ENCODE measurements around the gene USP34. TPM values are rescaled to one million over a fixed set of nuclear protein-coding genes. Genes with fewer than 3 reads are reported as not detected.

USP34 gene
- total RNA-seq, 4 donors from 2014 or later = 124 to 147 (median 135) TPM

GRCh38 chr2:61266632-61267505 is 204.0 kb downstream of the USP34 start:
- DNase-seq (ENCODE audit: low spot score) = no peak
- no peak for ATAC-seq (ENCODE audit: low FRiP score)
- TF ChIP-seq, protein P1, sequence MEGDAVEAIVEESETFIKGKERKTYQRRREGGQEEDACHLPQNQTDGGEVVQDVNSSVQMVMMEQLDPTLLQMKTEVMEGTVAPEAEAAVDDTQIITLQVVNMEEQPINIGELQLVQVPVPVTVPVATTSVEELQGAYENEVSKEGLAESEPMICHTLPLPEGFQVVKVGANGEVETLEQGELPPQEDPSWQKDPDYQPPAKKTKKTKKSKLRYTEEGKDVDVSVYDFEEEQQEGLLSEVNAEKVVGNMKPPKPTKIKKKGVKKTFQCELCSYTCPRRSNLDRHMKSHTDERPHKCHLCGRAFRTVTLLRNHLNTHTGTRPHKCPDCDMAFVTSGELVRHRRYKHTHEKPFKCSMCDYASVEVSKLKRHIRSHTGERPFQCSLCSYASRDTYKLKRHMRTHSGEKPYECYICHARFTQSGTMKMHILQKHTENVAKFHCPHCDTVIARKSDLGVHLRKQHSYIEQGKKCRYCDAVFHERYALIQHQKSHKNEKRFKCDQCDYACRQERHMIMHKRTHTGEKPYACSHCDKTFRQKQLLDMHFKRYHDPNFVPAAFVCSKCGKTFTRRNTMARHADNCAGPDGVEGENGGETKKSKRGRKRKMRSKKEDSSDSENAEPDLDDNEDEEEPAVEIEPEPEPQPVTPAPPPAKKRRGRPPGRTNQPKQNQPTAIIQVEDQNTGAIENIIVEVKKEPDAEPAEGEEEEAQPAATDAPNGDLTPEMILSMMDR (IDR thresholded peaks at IDR 0.05) = no peak

DNA sequence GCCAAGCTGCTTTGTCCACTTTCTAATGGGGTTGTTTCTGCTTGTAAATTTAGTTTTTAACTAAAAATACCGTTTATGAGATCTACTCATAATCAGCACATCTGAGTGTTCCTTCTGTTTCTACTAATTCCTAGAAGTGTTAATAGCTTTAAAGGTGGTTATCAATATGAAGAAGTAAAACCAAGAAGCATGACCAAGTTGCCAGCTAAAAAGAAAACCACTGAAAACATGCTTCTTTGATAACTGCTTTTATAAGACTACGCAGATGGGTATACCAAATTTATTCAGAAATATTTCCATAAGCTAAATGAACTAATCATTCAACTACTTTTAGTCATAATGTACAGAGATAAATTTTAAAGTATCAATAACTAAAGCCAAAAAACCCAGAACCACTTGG is 207.1 kb downstream of the USP34 start:
- TF ChIP-seq, protein P1 (IDR thresholded peaks at IDR 0.05) = no peak
- DNase-seq (ENCODE audit: low spot score) (no peak), ATAC-seq (ENCODE audit: low FRiP score) (no peak)

DNA sequence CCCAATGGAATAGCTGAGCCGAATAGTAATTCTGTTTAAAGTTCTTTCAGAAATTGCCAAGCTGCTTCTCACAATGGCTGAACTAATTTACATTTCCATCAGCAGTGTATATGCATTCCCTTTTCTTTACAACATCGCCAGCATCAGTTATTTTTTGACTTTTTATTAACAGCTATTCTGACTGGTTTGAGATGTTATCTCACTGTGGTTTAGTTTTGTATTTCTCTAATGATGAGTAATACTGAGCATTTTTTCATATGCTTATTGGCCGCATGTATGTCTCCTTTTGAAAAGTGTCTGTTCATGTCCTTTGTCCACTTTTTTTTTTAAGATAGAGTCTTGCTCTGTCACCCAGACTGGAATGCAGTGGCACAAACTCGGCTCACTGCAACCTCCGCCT is 208.2 kb downstream of the USP34 start:
- TF ChIP-seq, protein P1 (IDR thresholded peaks at IDR 0.05) = no peak
- DNase-seq (ENCODE audit: low spot score) (no peak), ATAC-seq (ENCODE audit: low FRiP score) (no peak)

DNA sequence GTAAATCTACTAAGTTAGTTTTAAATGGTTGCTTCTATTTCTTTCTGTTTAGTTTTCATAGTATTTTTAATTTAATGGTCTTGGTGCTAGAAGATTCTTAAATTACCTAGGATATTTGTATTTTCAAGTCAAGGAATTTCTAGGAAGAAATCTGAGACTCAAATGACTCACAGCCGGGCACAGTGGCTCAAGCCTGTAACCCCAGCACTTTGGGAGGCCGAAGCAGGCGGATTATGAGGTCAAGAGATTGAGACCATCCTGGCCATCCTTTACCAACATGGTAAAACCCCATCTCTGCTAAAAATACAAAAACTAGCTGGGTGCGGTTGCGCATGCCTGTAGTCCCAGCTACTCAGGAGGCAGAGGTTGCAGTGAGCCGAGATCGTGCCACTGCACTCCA is 213.4 kb downstream of the USP34 start:
- no peak for ATAC-seq (ENCODE audit: low FRiP score)
- DNase-seq (ENCODE audit: low spot score) = no peak
- TF ChIP-seq, protein P1 (IDR thresholded peaks at IDR 0.05) = no peak

GRCh38 chr2:61255580-61256437 is 215.1 kb downstream of the USP34 start:
- TF ChIP-seq, protein P1 (IDR thresholded peaks at IDR 0.05) = no peak
- ATAC-seq (ENCODE audit: low FRiP score) (no peak), DNase-seq (ENCODE audit: low spot score) (no peak)

DNA sequence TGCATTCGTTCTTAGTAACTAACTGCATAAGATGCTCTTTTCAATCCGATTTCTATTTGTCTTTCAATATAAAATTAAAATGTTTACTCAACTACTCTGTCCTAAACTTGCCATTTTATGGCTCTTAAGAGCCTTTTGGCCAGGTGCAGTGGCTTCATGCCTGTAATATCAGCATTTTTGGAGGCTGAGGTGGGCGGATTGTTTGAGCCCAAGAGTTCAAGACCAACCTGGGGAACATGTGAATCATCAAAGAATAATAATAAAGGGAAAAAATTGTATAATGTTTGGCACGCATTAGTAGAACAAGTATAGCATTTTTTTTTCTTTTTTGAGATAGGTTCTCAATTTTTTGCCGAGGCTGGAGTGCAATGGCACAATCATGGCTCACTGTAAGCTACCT is 216.4 kb downstream of the USP34 start:
- TF ChIP-seq, protein P1 (IDR thresholded peaks at IDR 0.05) = no peak
- DNase-seq (ENCODE audit: low spot score) = no peak
- no peak for ATAC-seq (ENCODE audit: low FRiP score)
